ENCODE data around the gene STK26.

GRCh38 chrX:132085786-132086185, 62.7 kb downstream of the STK26 start:
- no peak for TF ChIP-seq CTCF (IDR thresholded peaks at IDR 0.05)
- TF ChIP-seq POLR2A (IDR thresholded peaks at IDR 0.05): no peak

Measured in lower leg skin (tissue), 3 donors.